HL-60 (cell line): ENCODE results near the gene RER1.

Experiments
- DNase-seq, 2 experiments: peaks; one replicate each; pipeline ENCODE4 v3.0.0-alpha.2; 2010 to 2020; ENCODE audit warnings: low read depth in 1 of 2, low spot score in 1 of 2
- H3K27ac ChIP-seq: fragments of 250-450 bp; sonication (Bioruptor Pico); replicated peaks from 2 replicates; pipeline ENCODE4 v1.5.1; 2020; ENCODE audit warnings: mild to moderate bottlenecking, moderate library complexity
- H3K27me3 ChIP-seq: fragments of 250-450 bp; sonication (Bioruptor Pico); 2 replicates; pipeline ENCODE4 v1.5.1; 2021; ENCODE audit warnings: mild to moderate bottlenecking, moderate library complexity; ENCODE audit not compliant: insufficient read depth, poor library complexity, severe bottlenecking
- H3K4me3 ChIP-seq: replicated peaks from 2 replicates; pipeline ENCODE4 v1.5.1; 2011; ENCODE audit warnings: mild to moderate bottlenecking, control low read depth, low read length; ENCODE audit not compliant: insufficient read depth
- CTCF ChIP-seq: IDR thresholded peaks from one replicate; pipeline ENCODE4 v1.5.1; 2011; ENCODE audit warnings: low read length, control low read depth, inconsistent platforms; ENCODE audit not compliant: insufficient read depth
- GABPA ChIP-seq: IDR thresholded peaks from 2 replicates; pipeline ENCODE4 v1.6.1; 2012; ENCODE audit warnings: low read depth
- POLR2AphosphoS5 ChIP-seq: IDR thresholded peaks from 2 replicates; pipeline ENCODE4 v1.6.1; 2012; ENCODE audit warnings: low read depth
- REST ChIP-seq: IDR thresholded peaks from 2 replicates; pipeline ENCODE4 v1.6.1; 2012; ENCODE audit warnings: low read depth; ENCODE audit not compliant: insufficient replicate concordance
- SPI1 ChIP-seq: IDR thresholded peaks from 2 replicates; pipeline ENCODE4 v1.6.1; 2012; ENCODE audit warnings: low read depth, mild to moderate bottlenecking, borderline replicate concordance

RER1 gene

GRCh38 chr1:2404890-2405511, 13.4 kb downstream of the RER1 start:
- Histone ChIP-seq H3K27me3 (no peaks in the 10 kb centered on the region), H3K4me3 (no peak overlapping the region), H3K27ac (no peak overlapping the region)
- no peak for TF ChIP-seq POLR2AphosphoS5
- TF ChIP-seq CTCF, result no peak
- TF ChIP-seq GABPA, result no peak
- TF ChIP-seq REST, result no peak
- TF ChIP-seq SPI1, result no peak
- DNase-seq, result no peak

- H3K27me3 ChIP-seq, result no peaks in the 10 kb centered on the region
- no peak overlapping the region for H3K4me3 ChIP-seq
- TF ChIP-seq CTCF (no peak), SPI1 (no peak), POLR2AphosphoS5 (no peak), REST (no peak), GABPA (no peak)
- no peak for DNase-seq
- no peak overlapping the region for H3K27ac ChIP-seq
Measured at GRCh38 chr1:2405588-2406295, 14.1 kb downstream of the RER1 start.

- no peak overlapping the region for H3K4me3 ChIP-seq
- H3K27me3 ChIP-seq, result no peaks in the 10 kb centered on the region
- no peak overlapping the region for H3K27ac ChIP-seq
- no peak for DNase-seq
- TF ChIP-seq REST (no peak), GABPA (no peak), POLR2AphosphoS5 (no peak), SPI1 (no peak)
Measured at GRCh38 chr1:2406451-2407041, 14.9 kb downstream of the RER1 start.
